GM18502 (cell line): Measurements from ENCODE around the gene MAGI3.
"Not testable (repeated sequence)": the region's sequence is repeated elsewhere in the genome, so short reads cannot be mapped to it uniquely, and the experiment has no call there.

Experiments
- ATAC-seq: cut with Tn5 transposase; IDR thresholded peaks from one replicate; pipeline ENCODE4 v1.9.1; 2021; ENCODE audit warnings: mild to moderate bottlenecking; ENCODE audit not compliant: unreplicated experiment, poor library complexity

Gene MAGI3

DNA sequence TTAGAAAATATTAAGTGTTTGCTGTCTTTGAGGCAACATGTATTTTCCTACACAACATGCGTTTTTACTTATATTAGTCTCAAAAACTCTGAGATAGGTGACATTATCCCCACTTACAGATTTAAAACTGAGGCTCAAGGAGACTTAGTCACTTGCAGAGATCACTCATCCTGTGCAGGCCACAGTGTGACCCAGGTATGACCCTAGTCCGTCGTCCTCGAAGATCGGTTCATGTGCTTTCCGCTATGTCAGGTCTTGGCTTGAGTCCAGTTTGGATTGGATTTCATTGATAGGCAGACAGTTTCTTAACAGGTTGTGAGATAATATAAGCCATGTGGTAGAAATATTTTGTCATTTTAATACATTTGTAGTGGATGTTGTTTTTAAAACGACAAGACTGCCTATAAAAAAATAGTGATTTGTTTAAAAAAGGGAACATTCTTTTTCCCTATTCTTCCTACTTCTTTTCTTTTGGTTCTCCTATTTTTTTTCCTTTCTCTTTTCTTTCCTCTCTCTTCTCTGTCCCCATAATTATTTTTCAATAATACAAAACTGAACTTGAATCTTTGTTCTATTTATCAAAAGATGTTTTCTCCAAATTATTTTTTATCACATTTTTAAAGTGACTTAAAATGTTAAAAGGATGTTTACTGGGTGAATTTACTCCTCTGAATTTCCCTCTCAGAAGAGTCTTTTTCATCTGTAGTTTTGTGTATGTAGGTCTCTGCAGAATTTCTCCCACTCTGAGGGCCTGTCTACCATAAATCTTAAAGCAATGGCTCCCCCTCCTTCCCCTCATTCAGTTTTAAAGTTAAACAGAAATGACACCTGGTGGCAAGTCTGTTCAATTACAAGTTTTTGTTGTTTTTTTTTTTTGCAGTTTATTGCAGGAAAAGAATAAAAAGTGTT lies 287.2 kb downstream of the MAGI3 start:
- no peak for ATAC-seq

- no peak for ATAC-seq
These were observed 287.8 kb downstream of the MAGI3 start for GRCh38 chr1:113678159-113678469.

GRCh38 chr1:113681596-113682337 lies 291.5 kb downstream of the MAGI3 start:
- ATAC-seq, result no peak

DNA sequence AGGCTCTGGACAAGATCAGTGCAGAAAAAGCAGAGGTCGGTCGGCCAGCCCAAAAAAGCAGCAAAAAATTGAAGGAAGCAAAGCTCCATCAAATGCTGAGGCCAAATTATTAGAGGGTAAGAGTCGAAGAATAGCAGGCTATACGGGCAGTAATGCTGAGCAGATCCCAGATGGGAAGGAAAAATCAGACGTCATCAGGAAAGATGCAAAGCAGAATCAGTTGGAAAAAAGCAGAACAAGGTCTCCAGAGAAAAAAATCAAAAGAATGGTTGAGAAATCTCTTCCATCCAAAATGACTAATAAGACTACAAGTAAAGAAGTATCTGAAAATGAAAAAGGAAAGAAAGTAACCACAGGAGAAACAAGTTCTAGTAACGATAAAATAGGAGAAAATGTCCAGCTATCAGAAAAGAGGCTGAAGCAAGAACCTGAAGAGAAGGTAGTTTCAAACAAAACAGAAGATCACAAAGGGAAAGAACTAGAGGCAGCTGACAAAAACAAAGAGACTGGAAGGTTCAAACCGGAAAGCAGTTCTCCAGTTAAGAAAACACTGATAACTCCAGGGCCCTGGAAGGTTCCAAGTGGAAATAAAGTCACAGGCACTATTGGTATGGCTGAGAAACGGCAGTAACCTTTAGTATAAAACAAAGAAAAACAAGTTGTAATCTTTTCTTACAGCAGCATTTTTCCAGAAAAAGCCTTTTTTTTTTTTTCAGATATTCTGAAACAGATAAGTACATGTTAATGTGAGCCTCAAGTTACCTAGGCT lies 293.3 kb downstream of the MAGI3 start:
- ATAC-seq, result no peak

DNA sequence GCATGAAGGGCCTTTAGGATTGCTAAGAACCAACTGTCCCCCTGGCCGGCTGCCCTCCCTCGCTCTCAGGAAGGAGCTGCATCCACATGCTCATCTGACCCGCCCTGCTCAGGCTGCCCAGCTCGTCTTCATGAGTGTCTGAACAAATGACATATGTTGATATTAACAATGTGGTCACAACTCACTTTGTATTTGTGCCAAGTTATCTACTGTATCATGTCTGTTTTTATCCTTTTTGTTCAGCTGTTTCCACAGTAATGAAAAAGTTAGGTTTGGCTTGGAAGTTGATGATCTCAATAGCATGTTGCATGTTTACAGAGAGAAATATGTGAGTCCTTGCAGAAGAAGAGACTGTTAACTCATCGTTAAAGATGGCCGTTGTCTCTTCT lies 293.8 kb downstream of the MAGI3 start:
- no peak for ATAC-seq

GRCh38 chr1:113686891-113687618 lies 296.7 kb downstream of the MAGI3 start:
- no peak for ATAC-seq

DNA sequence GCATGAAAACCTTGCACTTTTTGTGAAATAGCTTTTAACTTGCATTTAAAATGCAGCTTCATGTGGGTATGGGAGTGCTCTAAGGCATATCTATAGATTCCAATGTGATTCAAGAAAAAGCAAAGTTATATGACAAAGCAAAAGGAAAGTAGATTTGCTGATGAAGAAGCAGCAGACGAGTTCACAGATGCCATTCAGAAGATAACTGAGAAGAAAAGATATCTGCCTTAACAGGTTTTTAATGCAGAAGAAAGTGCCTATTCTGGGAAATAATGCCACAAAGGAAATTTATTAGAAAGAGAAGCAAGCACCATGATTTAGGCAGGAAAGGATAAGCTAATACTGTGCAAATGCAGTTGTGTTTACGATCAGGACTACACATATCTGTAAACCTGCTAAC lies 300.9 kb downstream of the MAGI3 start:
- no peak for ATAC-seq

- no peak for ATAC-seq
These were observed 302.0 kb downstream of the MAGI3 start for GRCh38 chr1:113692342-113692741.

DNA sequence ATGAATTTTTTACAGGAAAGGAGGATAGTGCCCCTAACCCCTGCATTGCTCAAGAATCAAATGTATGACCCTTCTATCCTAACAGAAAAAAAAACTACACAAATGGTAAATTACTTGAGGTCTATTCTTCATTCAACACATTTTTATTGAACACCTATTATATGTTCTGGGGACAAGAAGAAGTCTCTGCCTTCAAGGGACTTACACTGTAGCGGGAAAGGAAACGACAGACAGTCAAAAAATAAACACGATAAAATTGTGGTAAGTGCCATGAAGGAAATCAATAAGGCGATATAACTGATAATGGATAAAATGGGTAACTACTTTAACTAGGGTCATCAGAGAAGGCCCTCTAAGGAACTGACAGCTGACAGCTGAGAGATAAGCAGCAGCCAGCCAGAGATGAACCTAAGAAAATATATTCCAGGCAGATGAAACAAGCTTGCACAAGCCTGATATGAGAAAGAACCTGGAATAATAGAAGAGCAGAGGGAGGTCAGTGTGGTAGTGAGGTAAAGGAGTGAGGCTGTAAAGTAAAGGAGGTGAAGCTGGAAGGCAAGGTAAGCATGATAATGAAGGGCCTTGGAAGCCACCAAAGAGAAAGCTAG lies 302.6 kb downstream of the MAGI3 start:
- no peak for ATAC-seq

- ATAC-seq, result no peak
These were observed 304.6 kb downstream of the MAGI3 start for GRCh38 chr1:113694910-113695309.

DNA sequence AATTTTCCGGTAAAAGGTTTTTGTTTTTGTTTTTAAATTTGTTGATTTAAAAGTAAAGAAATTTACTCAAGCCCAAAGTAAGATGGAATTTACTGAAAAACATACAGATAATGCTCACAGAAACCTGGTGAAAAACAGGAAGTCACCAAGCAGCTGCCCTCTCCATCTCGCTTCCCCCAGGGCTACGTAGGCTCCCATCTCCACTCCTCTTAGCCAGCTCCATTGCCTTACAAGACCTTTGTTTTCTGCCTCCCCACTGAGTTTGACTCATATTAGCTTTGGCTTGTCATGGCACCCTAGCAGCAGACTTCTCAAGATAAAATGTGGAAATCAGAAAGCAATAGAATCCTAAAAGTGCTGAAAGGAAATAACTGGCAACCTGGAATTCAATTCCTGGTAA lies 311.1 kb downstream of the MAGI3 start:
- ATAC-seq, result no peak

- no peak for ATAC-seq
These were observed 324.4 kb downstream of the MAGI3 start for GRCh38 chr1:113714606-113715269.

GRCh38 chr1:113717506-113717905 lies 327.2 kb downstream of the MAGI3 start:
- ATAC-seq, result not testable (repeated sequence)

DNA sequence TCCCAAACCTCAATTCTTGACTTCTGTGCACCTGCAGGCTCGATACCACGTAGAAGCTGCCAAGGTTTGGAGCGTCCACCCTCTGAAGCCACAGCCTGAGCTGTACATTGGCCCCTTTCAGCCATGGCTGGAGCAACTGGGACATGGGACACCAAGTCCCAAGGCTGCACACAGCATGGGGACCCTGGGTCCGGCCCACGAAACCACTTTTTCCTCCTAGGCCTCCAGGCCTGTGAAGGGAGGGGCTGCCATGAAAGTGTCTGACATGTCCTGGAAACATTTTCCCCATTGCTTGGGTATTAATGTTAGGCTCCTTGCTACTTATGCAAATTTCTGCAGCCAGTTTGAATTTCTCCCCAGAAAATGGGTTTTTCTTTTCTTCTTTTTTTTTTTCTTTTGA lies 328.3 kb downstream of the MAGI3 start:
- not testable (repeated sequence) for ATAC-seq

GRCh38 chr1:113721010-113721409 lies 330.7 kb downstream of the MAGI3 start:
- no peak for ATAC-seq

- ATAC-seq, result no peak
These were observed 342.5 kb downstream of the MAGI3 start for GRCh38 chr1:113732802-113733201.

DNA sequence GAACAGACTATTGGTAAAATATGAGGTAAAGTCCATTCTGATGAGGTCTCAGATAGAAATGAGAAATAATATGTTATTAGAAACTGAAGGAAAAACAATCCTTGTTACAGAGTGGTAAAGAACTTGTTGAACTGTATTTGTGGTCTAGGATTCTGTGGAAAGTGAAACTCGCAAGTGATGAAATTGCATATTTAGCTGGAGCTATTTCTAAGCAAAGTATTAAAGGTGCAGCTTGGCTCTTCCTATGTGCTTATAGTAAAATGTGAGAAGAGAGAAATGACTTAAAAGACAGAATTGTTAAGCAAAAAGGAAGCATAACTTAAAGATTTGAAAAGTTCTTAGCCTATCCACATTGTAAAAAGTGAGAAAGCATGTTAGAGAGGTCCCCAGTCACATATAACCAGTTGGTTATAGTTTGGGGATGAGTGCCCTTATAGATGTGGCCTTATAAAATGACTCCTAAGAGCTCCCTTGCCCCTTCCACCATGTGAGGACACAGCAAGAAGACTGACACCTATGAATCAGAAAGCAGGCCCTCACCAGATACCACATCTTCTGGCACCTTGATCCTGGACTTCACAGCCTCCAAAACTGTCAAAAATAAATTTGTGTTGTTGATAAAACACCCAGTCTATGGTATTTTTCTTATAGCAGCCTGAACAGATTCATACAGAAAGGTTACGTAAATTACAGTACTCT lies 344.2 kb downstream of the MAGI3 start:
- no peak for ATAC-seq
